ENCODE data around the gene FNDC10.
"Not testable (repeated sequence)": the region's sequence is repeated elsewhere in the genome, so short reads cannot be mapped to it uniquely, and the experiment has no call there.

Gene FNDC10

GRCh38 chr1:1599030-1599934 lies 653 bp downstream of the FNDC10 start:
- DNase-seq (ENCODE audit: low read depth in 2 of 2), result no peak

DNA sequence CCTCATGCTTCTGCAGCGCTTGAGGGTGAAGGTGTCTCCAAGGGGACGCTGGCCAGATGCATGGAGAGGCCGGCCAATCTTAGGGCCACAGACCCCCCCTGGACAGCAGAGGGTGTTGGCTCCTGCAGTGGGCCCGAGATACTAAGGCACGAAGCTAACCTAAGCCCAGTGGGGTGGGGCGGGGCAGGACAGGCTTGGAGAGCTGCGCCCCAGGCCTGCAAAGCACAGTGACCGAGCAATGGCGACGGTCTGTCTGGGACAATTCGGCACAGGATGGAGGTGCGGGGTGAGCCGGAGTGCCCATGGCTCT lies 1.3 kb downstream of the FNDC10 start:
- DNase-seq (ENCODE audit: low read depth in 2 of 2), result no peak

DNA sequence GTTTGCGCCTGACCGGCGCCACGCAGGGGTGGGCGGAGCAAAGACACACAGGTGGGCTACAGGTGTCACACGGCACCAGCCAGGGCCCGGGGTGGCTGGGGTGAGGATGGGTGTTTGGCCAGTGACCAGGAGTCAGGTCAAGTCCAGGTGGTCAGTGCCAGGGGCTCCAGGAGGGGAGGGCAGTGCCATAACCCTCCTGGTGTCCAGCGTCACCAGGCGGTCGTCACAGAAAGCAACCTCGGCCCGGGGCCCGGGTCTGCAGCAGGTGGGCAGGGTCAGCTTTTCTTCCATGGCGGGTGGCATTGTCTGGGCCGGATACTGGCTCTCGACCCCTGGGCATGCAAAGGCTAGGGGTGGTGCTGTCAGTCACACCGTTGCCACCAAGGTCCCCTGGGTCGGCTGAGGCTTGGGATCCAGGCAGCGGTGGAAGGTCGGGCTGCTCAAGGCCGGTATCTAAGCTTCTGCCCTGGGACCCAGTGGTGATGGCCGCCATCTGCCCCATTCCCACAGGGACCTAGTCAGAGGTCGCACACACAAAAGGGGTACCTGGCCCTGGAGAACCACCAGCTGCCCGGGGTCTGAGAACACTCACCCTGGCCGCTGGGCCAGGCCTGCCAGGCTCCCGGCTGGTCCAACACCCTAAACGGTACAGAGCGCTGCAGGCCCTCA lies 1.8 kb downstream of the FNDC10 start:
- DNase-seq (ENCODE audit: low read depth in 2 of 2), result no peak

DNA sequence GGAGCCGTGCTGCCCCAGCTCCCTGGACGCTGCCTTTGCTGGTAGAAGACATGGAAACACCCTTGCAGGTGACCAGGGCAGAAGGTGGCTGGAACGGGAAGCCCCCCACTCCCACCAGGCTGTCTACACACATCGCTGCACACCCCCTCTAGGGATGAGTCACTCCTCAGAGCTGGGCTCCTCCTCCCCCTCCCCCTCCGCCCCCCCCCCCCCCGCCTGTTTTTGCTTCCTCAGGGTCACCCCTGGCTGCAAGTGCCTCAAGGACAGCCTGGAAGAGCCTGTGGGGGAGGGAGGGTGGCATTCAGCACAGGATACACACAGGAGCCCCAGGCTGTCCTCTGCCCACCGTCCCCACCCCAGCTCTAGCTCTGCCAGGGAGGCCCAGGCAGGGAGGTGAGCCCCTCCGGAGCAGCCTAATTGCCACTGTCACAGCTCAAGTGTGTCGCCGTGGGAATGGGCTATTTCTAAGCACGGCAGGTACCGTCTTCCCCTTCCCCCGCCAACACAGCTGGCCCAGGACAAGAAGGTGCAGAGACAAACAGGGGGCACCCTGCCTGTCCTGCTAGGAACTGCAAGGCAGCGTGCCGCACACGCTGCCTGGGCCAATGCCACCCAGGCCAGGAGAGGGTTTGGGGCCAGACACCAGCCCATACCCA lies 2.5 kb downstream of the FNDC10 start:
- no peak for DNase-seq (ENCODE audit: low read depth in 2 of 2)

DNA sequence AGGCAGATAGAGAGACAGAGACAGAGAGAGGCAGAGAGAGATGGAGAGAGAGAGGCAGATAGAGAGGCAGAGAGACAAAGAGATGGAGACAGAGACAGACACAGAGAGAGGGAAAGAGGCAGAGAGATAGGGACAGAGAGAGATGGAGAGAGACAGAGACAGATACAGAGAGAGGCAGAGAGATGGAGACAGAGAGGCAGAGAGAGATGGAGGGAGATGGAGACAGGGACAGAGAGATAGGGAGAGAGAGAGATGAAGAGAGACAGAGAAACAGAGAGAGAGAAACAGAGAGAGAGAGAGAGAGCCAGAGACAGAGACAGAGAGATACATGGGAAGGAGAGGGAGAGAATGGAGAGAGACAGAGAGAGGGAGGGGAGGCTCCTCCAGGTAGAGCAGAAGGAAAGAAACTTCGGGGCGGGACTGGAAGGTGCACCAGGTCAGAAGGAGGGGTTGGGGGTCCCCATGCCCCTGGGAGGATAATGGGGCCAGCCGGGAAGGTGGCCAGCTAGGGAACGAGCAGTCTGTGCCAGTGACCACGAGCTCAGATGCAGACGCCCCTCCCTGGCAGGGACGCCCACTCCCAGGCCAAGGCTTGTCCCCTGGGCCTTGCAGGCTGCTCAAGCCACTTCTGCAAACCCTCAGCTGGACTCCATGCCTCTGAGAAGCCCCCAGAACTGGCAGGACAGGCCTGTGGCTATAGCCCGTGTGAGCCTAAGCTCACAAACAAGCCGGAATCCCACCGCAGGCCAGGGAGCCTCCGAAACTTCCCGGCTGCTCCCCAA lies 3.3 kb downstream of the FNDC10 start:
- DNase-seq (ENCODE audit: low read depth in 2 of 2), result no peak

DNA sequence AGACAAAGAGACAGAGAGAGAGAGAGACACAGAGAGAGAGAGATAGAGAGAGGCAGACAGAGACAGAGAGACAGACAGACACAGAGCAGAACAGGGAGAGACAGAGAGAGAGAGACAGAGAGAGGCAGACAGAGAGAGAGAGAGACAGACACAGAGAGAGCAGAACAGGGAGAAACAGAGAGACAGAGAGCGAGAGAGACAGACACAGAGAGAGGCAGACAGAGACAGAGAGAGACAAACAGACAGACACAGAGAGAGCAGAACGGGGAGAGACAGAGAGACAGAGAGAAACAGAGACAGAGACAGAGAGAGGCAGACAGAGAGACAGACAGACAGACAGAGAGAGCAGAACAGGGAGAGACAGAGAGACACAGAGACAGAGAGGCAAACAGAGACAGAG lies 4.6 kb downstream of the FNDC10 start:
- DNase-seq (ENCODE audit: low read depth in 2 of 2), result not testable (repeated sequence)

DNA sequence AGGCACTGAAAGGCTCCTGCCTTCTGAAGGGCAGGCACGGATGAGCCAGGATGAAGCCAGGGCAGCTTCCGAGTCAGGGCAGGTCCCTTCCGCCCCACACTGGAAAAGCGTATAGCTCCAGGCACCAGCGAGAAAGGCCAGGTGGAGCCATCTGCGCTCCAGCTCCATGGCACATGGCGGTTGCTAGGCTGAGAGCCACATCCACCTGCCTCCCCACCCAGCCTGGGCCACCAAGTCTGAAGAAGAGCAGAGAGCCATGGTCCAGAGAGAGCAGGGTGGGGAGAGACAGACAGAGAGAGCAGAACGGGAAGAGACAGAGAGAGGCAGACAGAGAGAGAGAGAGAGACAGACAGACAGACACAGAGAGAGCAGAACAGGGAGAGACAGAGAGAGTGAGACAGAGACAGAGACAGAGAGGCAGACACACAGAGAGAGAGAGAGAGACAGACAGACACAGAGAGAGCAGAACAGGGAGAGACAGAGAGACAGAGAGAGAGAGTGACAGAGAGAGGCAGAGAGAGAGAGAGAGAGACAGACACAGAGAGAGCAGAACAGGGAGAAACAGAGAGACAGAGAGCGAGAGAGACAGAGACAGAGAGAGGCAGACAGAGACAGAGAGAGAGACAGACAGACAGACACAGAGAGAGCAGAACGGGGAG lies 5.2 kb downstream of the FNDC10 start:
- no peak for DNase-seq (ENCODE audit: low read depth in 2 of 2)

DNA sequence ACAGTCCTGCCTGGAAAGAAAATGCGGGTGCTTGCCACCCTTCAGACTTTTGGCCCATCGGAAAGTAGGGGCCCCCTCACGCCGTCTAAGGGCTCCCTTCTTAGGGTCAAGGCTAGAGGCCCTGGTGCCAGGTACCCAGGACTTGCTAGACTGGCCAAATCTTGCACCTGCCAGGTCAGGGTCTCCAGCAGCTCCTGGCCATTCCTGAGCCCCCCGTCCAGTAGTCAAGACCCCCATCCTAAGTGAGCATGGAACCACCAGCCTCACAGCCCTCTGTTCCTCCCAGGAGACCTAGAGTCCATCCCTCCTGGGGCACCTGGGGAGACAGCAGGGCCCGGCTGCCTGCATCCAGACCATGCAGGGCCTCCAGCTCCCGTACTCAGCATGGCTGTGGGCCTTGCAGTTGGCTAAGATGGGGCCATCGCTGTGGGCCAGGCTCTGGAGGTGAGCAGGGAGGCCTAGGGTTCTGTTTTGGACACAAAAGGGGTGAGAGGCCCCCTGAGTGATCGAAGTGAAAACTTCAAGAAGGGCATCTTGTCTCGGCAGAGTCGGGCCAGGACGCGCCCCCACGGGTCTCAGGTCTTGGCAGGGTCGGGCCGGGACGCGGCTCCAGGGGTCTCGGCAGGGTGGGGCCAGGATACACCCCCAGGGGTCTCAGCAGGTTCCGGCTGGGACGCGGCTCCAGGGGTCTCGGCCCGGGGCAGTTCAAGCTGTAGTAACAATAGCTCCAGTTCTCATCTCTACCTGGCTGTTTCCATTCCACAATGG lies 5.9 kb downstream of the FNDC10 start:
- no peak for DNase-seq (ENCODE audit: low read depth in 2 of 2)

DNA sequence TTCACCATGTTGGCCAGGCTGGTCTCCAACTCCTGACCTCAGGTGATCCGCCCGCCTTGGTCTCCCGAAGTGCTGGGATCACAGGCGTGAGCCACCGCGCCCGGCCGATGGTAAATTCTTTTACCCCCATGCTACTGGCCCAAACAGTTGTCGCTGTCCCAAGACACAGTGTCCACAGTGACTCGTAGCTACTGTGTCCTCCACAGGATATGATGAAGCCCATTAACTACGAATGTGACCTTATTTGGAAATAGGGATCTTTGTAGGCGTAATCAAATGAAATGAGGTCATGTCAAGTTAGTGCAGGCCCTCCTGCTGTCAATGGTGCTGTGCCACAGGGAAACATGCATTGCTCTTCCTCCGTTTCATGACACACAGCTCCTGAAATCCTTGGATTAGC lies 8.5 kb downstream of the FNDC10 start:
- no peak for DNase-seq (ENCODE audit: low read depth in 2 of 2)

GRCh38 chr1:1583347-1584010 lies 16.5 kb downstream of the FNDC10 start:
- DNase-seq (ENCODE audit: low read depth in 2 of 2), result no peak

DNA sequence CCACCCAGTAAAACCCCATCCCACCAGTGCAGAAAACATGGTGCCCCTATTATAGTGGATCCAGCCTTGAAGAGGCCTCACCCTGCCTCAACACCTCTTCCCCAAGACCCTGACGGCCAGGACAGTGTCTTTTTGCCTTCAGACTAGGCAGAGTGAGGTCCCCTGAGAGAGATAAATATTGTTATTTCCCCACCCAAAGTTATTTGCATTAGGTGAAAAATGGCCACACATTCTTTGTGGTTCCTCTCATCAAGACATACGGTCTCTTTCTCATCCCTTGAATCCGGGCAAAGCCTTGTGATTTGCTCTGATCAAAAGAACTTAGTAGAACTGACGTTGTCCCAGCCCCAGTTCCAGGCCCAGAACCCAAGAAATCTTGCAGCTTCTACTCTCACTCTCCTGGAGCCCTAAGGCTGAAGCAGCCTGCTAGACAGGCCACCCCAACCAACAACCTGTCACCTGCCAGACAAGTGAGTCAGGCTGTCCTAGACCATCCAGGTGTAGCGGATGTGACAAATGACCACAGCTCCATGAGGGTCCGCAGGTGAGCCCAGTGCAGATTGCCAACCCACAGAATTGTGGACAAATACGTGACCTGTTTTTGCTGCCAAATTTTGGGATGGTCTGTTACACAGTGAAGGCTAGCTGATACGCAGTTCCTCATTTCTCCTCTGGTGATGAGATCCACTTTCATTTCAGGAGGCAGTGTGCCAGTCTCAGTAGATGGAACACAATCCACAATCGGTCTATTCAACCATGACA lies 17.2 kb downstream of the FNDC10 start:
- no peak for DNase-seq (ENCODE audit: low read depth in 2 of 2)

GRCh38 chr1:1578371-1578940 lies 21.5 kb downstream of the FNDC10 start:
- no peak for DNase-seq (ENCODE audit: low read depth in 2 of 2)

DNA sequence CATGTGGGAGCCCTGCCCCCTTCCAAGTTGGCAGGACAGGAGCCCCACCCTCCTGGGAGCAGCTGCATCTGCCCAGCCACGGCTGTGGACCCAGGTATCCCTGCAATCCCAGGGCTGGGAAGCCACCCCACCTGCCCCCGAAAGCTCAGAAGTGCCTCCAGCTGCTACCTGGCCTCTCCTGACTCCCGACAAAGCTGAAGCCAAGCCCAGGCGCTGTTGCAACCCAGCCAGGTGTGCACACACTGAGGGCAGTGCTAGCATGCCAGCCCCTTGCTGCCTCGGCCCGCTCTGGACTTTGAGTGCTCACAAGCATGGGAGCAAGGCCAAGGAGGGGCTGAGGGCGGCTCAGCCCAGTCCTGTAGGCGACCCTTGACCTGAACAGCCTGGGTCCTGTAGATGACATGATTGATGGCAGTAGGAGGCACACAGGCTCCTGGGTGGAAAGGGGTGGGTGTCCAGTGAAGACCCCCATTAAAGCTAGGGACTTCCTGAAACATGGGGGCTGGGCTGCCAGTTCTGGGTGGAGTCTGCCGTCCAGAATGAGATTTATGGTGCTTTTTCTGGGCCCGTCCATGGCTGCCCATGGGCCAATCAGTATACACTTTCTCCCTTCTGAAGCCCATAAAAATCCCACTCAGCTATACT lies 22.4 kb downstream of the FNDC10 start:
- no peak for DNase-seq (ENCODE audit: low read depth in 2 of 2)

- peak; percentile 86 to 87 for DNase-seq (ENCODE audit: low read depth in 2 of 2)
Observed at GRCh38 chr1:1574721-1575537, 25.0 kb downstream of the FNDC10 start, which contains the start of gene SSU72. Gene SSU72, minus strand, starts transcription at chr1:1574863. Its CDS starts 306 bp downstream, at chr1:1574557.

DNA sequence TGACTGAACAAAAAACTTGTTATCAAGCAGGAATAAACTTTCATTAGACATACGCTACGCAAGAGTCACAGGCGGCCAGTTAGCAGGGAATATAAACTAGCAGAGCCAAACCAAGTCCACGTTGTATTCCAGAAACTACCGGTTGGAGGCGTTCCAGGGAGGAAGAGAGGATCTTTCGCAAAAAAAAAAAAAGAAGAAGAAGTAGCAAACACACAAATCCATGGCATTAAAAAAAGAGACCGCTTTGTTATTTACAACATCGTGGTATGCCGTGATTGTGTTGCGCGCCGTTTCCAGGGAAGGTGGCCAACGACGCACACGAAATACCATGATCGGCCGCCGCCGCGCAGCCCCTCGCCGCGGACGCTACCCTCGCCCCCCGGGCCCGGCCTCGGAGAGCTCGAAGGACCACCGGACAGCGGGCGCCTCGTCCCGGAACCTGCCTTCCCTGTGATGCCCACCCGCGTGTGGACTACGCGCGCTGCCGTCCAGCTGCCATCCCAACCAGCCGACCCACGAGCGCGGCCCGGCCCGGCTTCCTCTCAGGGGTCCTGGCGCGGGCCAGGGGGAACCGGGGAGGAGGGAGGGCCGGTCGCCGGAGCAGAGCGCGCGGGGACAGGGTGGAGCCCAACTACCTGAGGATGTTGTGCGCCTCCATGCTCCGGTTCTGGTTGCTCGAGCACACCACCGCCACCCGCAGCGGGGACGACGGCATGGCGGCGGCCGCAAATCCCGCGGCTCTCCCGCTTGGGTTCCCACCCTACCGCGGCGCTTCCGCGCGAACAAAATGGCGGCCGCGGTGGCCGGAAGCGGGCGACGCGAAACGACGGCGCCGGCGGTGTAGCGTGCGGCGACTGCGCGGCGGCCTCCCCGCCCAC lies 25.9 kb downstream of the FNDC10 start:
- DNase-seq (ENCODE audit: low read depth in 2 of 2), result peak; percentile 50 to 53

- DNase-seq (ENCODE audit: low read depth in 2 of 2), result no peak
Observed at GRCh38 chr1:1569341-1569740, 30.6 kb downstream of the FNDC10 start.

DNA sequence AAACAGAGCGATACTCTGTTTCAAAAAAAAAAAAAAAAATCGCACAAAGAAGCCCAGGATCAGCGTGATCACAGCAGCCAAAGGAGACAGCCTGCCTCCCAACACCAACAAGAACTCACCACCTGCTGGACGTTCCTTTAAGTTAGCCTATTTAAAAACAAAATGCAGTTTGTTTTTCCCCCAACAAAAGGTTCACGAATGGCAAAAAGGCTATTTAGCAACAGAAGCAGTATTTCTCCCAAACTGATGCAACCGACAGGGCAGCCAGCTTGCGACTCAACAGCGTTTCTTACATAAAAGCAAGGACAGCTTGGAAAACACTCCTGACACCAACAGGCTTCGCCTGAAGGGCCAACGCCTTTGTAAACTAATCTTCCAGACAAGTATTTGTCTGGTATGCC lies 32.0 kb downstream of the FNDC10 start:
- DNase-seq (ENCODE audit: low read depth in 2 of 2), result no peak
